Measurements from ENCODE around the gene LIMS2. TPM values are rescaled to one million over a fixed set of nuclear protein-coding genes. Genes with fewer than 3 reads are reported as not detected.

Gene LIMS2
- total and polyA plus RNA-seq, 2 donors (not counting 3 experiments of a cell fraction or from before 2014, with no cell fraction given), result 48.3 to 55.6 TPM

DNA sequence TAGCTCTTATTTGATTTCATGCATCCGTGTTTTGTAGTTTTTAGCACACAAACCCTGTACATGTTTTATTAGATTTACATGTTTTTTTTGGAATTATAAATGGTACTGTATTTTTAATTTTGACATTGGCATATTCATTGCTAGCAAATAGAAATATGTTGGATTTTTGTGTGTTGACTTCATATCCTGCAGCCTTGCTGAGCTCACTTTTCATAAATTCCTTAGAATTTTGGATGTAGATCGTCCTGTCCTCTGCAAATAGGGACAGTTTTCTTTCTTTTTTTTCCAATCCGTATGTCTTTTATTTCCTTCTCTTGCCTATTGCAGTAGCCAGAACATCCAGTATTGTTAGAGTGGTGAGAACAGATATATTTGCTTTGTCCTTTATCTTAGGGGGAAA lies 76.1 kb downstream of the LIMS2 start:
- Histone ChIP-seq H4K20me1 (replicated peaks; ENCODE audit: control insufficient read depth, extremely low read depth, insufficient read depth, low read length) (no peaks in the 10 kb centered on the region), H3K9me1 (replicated peaks; ENCODE audit: control insufficient read depth, extremely low read depth, insufficient read depth, low read length) (no peaks in the 10 kb centered on the region), H3K27me3 (ENCODE audit: control insufficient read depth in 2 of 2, insufficient read depth in 2 of 2, low read length in 2 of 2) (no peaks in the 10 kb centered on the region), H3K27ac (ENCODE audit: insufficient read depth, low read depth, low read length) (peak overlapping the region; percentile 18), H3K4me1 (ENCODE audit: control insufficient read depth, extremely low read depth, insufficient read depth, low read length) (peaks cover 9% of the 10 kb centered on the region), H3K4me2 (ENCODE audit: insufficient read depth, low read length) (peak overlapping the region; percentile 38), H3K36me3 (ENCODE audit: control insufficient read depth in 2 of 2, extremely low read depth in 1 of 2, insufficient read depth in 2 of 2, low read length in 2 of 2) (no peaks in the 10 kb centered on the region), H3K9me3 (replicated peaks; ENCODE audit: control insufficient read depth, insufficient read depth, low read length) (no peaks in the 10 kb centered on the region), H2AFZ (ENCODE audit: low read depth, low read length) (peak overlapping the region; percentile 68), H3K79me2 (ENCODE audit: control insufficient read depth, insufficient read depth, low read length) (no peaks in the 10 kb centered on the region), H3K9ac (replicated peaks; ENCODE audit: extremely low read depth, insufficient read depth, low read length) (no peak overlapping the region), H3K4me3 (replicated peaks in 1 of 3; ENCODE audit: insufficient read depth in 1 of 3, low read depth in 1 of 3, low read length in 3 of 3) (no peak overlapping the region)
- dilution Hi-C loops (cut with MboI; ENCODE audit: extremely low pct_ligation_motif_present, low sequenced_read_pairs) (no loop called here), intact Hi-C loops (cut with micrococcal nuclease) (loop anchor here (10.0 kb wide), 1 partner anchor 256 kb away; the partner anchor contains the start of gene POLR2D)
- DNase-seq (ENCODE audit: low read depth, low spot score) (peak; percentile 8), FAIRE-seq (no peak)
- ChIA-PET CTCF (interaction anchor here (0.8 to 1.8 kb wide), 10 partner anchors 8 to 96 kb away, joined by 3 to 18 read pairs (median 4); partner anchors contain the start of gene LIMS2), POLR2A (interaction anchor here (0.6 kb wide), 1 partner anchor 57 kb away, joined by 3 read pairs; no protein-coding TSS in a partner anchor)
- TF ChIP-seq GATA2 (IDR thresholded peaks at IDR 0.05; ENCODE audit: insufficient read depth, insufficient read length, low read depth, low read length) (no peak), MYC (IDR thresholded peaks at IDR 0.05; ENCODE audit: low read depth, low read length) (no peak), JUN (IDR thresholded peaks at IDR 0.05; ENCODE audit: borderline replicate concordance, insufficient read depth, insufficient read length, low read depth) (peak; percentile 18)
- TF ChIP-seq, protein P1, sequence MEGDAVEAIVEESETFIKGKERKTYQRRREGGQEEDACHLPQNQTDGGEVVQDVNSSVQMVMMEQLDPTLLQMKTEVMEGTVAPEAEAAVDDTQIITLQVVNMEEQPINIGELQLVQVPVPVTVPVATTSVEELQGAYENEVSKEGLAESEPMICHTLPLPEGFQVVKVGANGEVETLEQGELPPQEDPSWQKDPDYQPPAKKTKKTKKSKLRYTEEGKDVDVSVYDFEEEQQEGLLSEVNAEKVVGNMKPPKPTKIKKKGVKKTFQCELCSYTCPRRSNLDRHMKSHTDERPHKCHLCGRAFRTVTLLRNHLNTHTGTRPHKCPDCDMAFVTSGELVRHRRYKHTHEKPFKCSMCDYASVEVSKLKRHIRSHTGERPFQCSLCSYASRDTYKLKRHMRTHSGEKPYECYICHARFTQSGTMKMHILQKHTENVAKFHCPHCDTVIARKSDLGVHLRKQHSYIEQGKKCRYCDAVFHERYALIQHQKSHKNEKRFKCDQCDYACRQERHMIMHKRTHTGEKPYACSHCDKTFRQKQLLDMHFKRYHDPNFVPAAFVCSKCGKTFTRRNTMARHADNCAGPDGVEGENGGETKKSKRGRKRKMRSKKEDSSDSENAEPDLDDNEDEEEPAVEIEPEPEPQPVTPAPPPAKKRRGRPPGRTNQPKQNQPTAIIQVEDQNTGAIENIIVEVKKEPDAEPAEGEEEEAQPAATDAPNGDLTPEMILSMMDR (IDR thresholded peaks at IDR 0.05; ENCODE audit: extremely low read depth in 1 of 2, insufficient read depth in 1 of 2, low read depth in 1 of 2, low read length in 2 of 2), result no peak
- TF ChIP-seq, protein P2, sequence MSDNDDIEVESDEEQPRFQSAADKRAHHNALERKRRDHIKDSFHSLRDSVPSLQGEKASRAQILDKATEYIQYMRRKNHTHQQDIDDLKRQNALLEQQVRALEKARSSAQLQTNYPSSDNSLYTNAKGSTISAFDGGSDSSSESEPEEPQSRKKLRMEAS (IDR thresholded peaks at IDR 0.05; ENCODE audit: insufficient read depth, insufficient read length), result no peak
- BruUV-seq (replicated peaks), result no TSS peak
